Liver (tissue), 3 donors: ENCODE results near the gene POLDIP3.

Experiments used
- EGR1 ChIP-seq, 2 donors: IDR thresholded peaks; 2 replicates each; pipeline ENCODE4 v1.6.1; 2016 to 2018; ENCODE audit warnings: antibody characterized with exemption in 2 of 2, low read depth in 2 of 2
- FOXA1 ChIP-seq: IDR thresholded peaks from 2 replicates; pipeline ENCODE4 v1.6.1; 2016; ENCODE audit warnings: antibody characterized with exemption
- GABPA ChIP-seq, 2 donors: IDR thresholded peaks in 1 of 2; conservative IDR thresholded peaks in 1 of 2; 2 replicates each; pipeline ENCODE4 v1.6.1; 2016; ENCODE audit warnings: antibody characterized with exemption in 2 of 2, mild to moderate bottlenecking in 1 of 2, moderate library complexity in 1 of 2
- HNF4G ChIP-seq: IDR thresholded peaks from 2 replicates; pipeline ENCODE4 v1.6.1; 2016; ENCODE audit warnings: antibody characterized with exemption
- NR2F2 ChIP-seq: IDR thresholded peaks from 2 replicates; pipeline ENCODE4 v1.6.1; 2016; ENCODE audit warnings: antibody characterized with exemption
- RAD21 ChIP-seq, 2 donors: IDR thresholded peaks; 2 replicates each; pipeline ENCODE4 v1.6.1; 2016; ENCODE audit warnings: antibody characterized with exemption in 2 of 2, mild to moderate bottlenecking in 2 of 2
- TAF1 ChIP-seq: conservative IDR thresholded peaks from 2 replicates; pipeline ENCODE4 v1.6.1; 2016; ENCODE audit warnings: antibody characterized with exemption, mild to moderate bottlenecking
- TF ChIP-seq, protein P1 (sequence below): fragments of 150-350 bp; IDR thresholded peaks from 2 replicates; pipeline ENCODE4 v1.5.1; 2017; ENCODE audit warnings: improper control_type of control experiment, low read depth, low read length; ENCODE audit not compliant: missing input control
- TF ChIP-seq, protein P2 (sequence below): IDR thresholded peaks from 2 replicates; pipeline ENCODE4 v1.6.1; 2016; ENCODE audit warnings: antibody characterized with exemption
- TF ChIP-seq, protein P3 (sequence below): IDR thresholded peaks from 2 replicates; pipeline ENCODE4 v1.6.1; 2016; ENCODE audit warnings: antibody characterized with exemption, mild to moderate bottlenecking
- donor health status: healthy.
- donor health status: healthy.

DNA sequence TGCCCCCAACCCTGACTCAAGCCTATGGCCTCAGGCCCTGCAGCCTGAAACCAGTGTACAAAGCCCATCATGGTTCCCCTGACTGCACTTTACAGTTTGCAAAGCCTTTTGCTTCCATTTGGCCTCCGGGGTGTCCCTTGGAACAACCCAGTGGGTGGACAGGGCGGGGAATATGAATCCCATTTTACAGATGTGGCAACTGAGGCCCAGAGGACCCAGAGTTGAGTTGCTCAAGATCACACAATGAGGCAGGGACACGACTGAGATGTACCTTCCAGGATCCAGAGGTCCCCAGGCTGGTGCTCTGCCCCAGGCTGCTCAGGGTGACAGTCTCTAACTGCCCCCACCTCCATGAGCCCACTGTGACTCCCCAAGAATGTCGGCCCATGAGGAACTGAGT is 5.4 kb upstream of the POLDIP3 start:
- TF ChIP-seq, protein P1, sequence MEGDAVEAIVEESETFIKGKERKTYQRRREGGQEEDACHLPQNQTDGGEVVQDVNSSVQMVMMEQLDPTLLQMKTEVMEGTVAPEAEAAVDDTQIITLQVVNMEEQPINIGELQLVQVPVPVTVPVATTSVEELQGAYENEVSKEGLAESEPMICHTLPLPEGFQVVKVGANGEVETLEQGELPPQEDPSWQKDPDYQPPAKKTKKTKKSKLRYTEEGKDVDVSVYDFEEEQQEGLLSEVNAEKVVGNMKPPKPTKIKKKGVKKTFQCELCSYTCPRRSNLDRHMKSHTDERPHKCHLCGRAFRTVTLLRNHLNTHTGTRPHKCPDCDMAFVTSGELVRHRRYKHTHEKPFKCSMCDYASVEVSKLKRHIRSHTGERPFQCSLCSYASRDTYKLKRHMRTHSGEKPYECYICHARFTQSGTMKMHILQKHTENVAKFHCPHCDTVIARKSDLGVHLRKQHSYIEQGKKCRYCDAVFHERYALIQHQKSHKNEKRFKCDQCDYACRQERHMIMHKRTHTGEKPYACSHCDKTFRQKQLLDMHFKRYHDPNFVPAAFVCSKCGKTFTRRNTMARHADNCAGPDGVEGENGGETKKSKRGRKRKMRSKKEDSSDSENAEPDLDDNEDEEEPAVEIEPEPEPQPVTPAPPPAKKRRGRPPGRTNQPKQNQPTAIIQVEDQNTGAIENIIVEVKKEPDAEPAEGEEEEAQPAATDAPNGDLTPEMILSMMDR: no peak
- TF ChIP-seq GABPA (IDR thresholded peaks at IDR 0.05 in 1 of 2, conservative IDR thresholded peaks at IDR 0.05 in 1 of 2) (no peak), RAD21 (IDR thresholded peaks at IDR 0.05) (no peak), EGR1 (IDR thresholded peaks at IDR 0.05; ENCODE audit: low read depth in 2 of 2) (no peak), TAF1 (no peak), HNF4G (no peak), NR2F2 (no peak), FOXA1 (no peak)
- TF ChIP-seq, protein P2, sequence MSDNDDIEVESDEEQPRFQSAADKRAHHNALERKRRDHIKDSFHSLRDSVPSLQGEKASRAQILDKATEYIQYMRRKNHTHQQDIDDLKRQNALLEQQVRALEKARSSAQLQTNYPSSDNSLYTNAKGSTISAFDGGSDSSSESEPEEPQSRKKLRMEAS: no peak
- TF ChIP-seq, protein P3, sequence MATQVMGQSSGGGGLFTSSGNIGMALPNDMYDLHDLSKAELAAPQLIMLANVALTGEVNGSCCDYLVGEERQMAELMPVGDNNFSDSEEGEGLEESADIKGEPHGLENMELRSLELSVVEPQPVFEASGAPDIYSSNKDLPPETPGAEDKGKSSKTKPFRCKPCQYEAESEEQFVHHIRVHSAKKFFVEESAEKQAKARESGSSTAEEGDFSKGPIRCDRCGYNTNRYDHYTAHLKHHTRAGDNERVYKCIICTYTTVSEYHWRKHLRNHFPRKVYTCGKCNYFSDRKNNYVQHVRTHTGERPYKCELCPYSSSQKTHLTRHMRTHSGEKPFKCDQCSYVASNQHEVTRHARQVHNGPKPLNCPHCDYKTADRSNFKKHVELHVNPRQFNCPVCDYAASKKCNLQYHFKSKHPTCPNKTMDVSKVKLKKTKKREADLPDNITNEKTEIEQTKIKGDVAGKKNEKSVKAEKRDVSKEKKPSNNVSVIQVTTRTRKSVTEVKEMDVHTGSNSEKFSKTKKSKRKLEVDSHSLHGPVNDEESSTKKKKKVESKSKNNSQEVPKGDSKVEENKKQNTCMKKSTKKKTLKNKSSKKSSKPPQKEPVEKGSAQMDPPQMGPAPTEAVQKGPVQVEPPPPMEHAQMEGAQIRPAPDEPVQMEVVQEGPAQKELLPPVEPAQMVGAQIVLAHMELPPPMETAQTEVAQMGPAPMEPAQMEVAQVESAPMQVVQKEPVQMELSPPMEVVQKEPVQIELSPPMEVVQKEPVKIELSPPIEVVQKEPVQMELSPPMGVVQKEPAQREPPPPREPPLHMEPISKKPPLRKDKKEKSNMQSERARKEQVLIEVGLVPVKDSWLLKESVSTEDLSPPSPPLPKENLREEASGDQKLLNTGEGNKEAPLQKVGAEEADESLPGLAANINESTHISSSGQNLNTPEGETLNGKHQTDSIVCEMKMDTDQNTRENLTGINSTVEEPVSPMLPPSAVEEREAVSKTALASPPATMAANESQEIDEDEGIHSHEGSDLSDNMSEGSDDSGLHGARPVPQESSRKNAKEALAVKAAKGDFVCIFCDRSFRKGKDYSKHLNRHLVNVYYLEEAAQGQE: no peak
